ENCODE measurements around the gene RRP1.

The RRP1 gene

GRCh38 chr21:43789276-43790009 is at the start of gene RRP1:
Gene RRP1 (plus strand): TSS chr21:43789577. CDS start chr21:43789630, 53 bp downstream.
- peak; percentile 85 for DNase-seq

DNA sequence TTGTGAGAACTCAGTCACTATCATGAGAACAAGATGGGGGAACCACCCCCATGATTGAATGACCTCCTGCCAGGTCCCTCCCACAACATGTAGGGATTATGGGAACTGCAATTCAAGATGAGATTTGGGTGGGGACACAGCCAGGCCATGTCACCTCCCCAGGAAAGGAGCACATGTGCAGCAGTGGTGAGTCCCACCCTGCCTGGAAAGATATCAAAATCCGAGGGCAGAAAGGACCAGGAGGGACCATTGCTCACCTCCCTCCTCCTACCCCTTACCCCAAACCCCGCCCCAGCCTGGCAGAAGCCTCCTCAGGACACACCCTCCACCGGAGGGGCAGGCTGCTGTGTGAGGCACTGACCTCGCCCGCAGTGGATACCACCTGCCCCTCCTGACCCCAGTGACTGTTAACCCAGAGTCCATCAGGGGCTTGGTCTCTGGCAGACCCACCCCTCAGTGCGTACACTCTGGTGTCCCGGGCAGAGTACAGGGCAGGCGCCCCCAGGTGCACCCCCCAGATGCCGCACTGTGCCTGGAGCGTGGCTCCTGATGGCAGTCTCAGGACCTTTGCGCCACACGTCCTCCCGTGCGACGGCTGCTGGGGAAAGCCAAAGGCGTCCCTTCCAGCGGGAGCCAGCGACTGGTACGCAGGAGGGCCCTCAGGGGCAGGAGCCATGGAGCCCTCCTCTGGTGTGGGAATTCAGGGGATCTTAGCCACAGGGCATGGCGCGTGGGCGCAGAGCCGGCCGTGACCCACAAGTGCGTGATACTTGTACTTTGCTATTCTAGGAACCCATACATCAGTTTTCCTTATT is 49.5 kb upstream of the RRP1 start:
- no peak for DNase-seq

- peak; percentile 70 for DNase-seq
Observed at GRCh38 chr21:43740497-43741156, 48.8 kb upstream of the RRP1 start.

DNA sequence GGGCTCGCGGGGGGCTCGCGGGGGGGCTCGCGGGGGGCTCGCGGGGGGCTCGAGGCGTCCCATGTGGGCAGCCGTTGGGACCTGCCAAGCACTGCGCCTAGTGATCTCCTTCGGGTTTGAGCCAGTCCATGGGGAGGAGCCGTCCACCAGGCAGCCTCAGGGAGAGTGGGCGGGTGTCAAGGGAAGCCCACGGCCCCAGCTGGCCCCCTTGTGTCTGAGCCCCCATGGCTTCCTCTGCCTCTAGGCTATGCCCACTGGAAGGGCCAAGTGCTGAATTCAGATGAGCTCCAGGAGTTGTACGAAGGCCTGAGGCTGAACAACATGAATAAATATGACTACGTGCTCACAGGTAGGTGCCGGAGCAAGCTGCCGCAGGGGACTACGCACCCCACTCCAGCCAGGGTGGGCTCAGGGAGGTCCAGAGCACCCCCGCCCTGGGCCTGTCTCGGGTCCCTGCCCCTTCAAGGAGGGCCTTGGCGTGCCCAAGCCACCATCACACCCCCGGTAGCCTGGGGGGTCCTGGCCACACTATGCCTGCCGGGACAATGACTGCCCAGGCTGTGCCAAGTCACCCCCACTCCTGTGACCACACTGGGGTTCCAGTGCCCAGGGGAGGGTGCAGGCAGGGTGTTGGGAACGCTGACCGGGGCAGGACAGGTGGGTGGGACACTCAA is 47.8 kb upstream of the RRP1 start:
- no peak for DNase-seq

GRCh38 chr21:43743947-43744346 is 45.4 kb upstream of the RRP1 start:
- DNase-seq = no peak

GRCh38 chr21:43744725-43745124 is 44.7 kb upstream of the RRP1 start:
- no peak for DNase-seq

- no peak for DNase-seq
Observed at GRCh38 chr21:43745772-43746517, 43.4 kb upstream of the RRP1 start.

DNA sequence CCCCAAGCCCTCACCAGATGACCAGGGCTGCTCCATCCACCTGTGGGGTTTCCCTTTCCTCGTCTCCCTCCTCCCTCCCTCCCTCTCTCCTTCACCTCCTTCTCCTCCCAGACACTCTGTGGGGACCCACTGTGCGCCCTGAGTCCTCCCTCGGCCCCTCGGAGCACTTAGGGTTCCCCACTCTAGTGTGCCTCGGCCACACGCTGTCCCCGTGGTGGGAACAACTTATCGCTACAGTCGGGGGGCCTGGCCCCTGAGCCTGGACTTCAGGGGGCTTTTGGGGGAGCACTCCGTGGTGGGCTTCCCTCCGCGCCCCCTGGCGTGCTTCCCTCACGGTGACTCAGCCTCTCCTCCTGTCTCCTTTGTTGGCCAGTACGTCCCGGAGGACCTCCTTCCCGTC is 40.8 kb upstream of the RRP1 start:
- no peak for DNase-seq

DNA sequence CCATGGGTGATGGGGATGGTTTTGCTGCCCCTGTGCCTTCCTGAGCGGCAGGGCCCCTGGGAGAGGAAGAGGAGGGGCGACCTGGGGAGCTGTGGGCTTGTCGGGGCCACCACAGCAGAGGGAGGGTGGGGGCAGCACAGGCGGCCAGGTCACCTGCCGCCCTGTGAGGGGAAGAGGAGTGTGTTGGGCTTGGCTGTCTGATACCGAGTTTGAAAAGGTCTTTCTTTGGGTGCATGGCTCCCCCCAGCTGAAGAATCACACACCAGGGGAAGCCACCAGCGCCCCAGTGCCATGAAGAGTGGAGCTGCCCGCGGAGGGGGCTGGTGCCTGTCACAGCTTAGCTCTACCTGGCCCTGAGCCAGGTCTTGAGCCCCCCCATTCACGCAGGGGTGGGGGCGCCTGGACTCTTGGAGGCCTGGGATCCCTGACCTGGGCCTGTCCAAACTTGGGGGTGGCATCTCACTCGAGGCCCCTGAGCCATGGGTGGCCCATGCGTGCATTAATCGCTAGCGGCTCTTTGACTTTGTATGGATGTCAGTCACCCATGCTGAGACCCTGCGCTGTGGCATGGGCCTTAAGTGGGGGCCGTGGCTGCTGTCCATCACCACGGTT is 39.6 kb upstream of the RRP1 start:
- no peak for DNase-seq

- no peak for DNase-seq
Observed at GRCh38 chr21:43750339-43751033, 38.9 kb upstream of the RRP1 start.

- no peak for DNase-seq
Observed at GRCh38 chr21:43751955-43752591, 37.3 kb upstream of the RRP1 start.

DNA sequence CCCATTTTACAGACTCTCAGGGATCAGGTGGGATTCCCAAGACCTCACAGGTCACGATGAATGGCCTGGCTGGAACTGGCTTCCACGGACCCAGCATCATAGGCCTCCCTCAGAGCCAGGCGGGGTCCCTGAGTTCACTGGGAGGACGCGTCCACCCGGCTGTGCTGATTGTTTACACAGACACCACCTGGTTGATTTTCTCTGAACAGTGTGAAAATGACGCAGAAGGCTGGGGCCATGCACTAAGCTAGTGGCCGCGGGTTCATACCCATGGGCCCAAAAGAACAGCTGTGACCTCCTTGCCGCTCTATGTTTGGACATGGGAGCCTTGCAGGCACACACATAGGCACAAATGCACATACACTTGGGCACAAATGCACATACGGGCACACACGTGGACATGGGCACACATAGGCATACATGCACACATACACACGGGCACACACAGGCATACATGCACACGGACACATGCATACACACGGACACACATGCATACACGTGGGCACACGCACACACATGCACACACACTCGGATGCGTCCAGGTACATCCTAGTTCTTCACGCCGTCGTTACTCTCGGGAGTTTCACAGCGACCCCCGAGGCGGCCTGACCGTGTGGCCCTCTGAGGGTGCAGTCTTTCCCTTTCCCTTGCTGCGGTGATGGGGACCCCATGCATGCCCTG is 36.5 kb upstream of the RRP1 start:
- no peak for DNase-seq

DNA sequence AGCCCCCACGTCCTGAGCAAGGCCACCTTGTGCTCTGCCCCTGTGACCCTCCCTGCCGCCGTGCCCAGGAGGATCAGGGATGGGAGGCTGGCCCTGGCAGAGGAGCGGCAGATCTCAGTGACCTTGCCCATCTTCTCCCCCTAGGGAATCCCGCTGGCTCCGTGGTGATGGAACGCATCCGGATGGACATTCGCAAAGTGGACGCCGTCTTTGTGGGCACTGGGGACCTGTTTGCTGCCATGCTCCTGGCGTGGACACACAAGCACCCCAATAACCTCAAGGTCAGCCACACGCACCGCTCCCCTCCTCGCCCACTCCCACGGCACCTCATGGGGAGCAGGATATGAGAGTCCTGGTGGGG is 36.0 kb upstream of the RRP1 start:
- DNase-seq = no peak

DNA sequence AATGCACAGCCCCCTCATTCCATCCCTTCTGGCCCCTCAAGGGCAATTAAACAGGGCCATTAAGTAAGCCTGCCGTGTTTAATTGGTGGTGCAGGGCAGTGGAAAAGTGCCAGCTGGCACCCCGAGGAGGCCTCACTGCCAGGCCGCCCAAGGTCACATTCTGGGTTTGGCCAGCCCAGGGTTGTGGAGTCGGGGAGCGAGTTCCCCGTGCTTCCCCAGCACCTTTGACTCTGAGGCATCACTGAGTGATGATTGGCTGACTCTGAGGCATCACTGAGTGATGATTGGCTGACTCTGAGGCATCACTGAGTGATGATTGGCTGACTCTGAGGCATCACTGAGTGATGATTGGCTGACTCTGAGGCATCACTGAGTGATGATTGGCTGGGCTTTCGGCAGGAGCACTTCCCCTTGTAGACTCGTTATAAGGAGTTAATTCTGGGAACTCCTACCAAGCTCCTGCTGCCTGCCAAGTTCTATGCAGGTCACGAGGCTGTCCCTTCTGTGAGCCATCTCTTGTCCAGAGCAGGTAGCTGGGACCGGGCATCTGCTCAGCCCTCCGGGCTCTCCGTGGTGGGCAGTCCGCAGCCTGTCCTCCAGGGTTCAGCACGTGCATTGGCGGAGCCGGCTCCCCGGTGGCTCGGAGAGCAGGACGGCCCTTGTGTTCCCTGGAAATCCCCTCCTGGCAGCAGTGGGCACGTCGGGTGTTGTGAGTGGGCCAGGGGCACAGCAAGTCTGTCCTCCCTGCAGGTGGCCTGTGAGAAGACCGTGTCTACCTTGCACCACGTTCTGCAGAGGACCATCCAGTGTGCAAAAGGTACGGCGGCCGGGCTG is 34.2 kb upstream of the RRP1 start:
- no peak for DNase-seq

DNA sequence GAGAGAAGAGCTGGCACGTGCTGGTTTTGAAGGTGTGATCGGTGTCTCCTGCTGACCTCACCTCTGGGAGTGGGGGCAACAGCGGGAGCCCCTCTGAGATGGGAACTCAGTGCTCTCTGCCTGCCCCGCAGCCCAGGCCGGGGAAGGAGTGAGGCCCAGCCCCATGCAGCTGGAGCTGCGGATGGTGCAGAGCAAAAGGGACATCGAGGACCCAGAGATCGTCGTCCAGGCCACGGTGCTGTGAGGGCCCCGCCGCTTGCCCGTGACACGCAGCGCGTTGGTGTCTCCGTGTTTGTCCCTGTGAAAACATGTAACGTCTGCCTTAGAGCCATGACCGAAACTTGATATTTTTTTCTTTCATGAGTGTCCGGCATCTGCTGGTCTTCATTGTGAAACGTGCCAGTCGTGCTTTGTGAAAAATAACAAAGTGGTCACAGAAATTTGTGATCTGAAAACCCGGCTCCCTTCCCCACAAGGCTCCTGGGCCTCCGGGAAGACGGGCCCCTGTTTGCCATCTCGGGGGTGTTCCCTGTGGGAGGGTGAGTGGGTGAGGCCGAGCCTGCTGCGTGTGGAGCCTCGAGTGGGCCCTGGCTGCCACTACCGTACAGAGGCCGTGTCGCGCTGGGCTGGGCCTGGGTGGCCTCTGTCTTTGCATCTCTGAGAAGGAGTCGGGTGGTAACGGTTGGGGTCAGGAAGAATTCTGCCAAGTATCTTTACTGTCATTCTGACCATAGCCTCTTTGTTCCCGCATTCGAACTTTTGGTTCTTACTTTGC is 33.4 kb upstream of the RRP1 start:
- DNase-seq = no peak

- DNase-seq = no peak
Observed at GRCh38 chr21:43757601-43758000, 31.8 kb upstream of the RRP1 start.

GRCh38 chr21:43758111-43758641 is 31.2 kb upstream of the RRP1 start:
- DNase-seq = no peak

DNA sequence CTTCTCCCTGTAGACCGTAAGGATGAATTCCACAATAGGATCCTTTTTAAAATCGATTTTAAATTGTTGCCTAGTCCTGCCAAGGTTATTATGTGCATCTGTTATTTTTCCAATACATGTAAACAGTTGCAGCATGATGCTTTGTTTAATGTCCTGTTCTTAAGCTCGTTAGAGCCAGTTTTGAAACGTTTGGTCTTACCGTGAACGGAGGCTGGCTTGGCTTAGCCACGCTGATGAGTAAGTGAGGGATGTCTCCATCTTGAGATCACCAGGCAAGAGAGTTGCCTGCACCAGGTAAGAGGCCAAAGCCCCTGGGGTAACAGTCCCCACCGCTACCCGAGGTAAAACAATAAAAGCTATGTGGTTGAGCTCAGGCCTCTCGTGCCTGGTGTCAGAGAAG is 30.6 kb upstream of the RRP1 start:
- no peak for DNase-seq
